ENCODE data around the gene LY86.
"Not testable (repeated sequence)": the region's sequence is repeated elsewhere in the genome, so short reads cannot be mapped to it uniquely, and the experiment has no call there.

The LY86 gene

DNA sequence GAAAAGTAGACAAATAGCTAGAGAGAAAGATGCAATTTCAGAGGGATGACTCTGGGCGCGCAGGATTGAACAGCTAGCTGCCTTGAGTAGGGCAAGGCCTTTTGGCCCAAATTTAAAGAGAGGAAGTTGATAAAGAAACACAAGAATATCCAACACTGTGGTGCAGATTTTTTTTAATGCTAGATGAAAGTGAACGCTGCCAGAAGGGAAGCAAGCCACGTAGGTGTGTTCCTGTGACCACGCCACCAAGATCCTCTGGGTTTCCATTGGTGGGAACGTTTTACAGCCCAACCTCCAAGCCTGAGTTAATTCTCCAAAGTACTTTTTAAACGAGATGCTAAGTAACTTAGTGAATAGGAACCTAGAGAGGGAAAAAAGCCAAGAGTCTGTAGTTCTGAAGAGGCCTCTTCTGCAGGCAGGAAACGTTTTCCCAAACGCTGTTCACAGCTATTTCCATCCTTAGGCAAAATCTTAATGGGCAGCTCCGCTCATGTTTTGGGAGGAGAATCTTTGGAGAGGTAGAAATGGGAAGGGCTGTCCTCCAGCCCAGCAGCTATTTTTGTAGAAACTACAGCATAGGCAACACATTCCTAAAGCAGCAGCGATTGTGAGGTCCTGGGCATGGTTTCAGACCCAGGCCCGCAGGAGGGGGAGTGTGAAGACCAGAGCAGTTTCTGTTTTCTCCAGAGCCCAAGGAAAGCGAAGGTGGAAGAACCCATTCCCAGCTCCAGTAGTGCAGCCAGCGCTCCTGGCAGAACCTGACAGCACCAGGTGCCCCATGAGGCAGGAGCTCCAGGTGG is 8.2 kb downstream of the LY86 start:
- peak in 1 of 2 donors; percentile 47 for DNase-seq

DNA sequence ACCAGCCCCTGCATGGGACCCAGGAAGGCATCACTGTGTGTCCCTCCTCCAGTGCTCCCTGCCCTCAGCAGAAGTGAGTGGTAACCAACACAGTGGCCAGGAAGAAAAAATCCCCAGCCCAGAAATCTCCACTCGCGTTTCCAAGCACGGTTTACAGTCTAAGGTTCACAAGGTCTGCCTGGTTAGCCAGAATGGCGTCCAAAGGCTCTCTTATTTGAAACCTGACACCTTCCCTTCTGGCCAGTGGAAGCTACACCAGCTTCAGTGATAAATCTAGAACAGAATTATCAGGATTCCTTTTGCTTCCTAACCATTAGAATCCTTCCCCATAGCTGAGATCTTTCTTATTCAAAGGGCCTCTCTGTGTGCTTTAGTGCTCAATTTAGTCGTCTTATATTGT is 9.2 kb downstream of the LY86 start:
- no peak for DNase-seq

DNA sequence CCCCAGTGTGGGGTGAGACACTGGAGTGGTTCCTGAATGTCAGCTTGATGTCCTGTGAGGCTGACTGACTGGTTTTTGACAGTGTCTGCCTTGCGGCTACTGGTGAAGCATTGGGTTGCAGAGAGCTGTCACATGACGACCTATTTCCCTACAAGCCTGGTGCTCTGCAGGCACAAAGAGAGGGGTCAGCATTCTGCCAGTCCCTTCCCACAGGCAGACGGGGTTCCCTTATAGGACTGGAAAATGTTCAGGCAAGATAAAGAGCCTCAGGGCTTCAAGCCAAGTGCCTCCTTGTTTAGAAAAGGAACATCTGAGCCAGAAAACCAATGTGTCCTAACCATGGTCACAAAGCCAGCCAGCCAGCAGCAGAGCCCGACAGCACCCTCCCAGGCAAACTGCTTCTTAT is 11.0 kb downstream of the LY86 start:
- DNase-seq, result no peak

DNA sequence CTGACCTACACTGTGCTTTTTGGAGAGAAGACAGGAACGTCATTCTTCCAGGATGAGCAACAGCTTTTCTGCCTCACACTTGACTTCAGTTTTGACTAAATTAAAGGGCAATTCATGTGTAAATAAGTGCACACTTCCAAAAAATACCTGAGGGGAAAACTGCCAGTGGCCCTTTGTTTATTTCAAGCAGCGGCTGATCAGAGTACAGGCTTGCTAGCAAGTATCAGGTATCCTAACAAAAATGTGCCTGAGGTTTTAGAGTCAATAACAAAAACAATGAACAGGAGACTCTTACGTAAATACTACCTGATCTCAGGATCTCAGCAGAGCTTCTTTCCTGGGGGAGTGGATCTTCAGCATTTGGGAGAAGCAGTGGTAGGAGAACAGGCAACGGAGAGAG is 12.4 kb downstream of the LY86 start:
- DNase-seq, result no peak

DNA sequence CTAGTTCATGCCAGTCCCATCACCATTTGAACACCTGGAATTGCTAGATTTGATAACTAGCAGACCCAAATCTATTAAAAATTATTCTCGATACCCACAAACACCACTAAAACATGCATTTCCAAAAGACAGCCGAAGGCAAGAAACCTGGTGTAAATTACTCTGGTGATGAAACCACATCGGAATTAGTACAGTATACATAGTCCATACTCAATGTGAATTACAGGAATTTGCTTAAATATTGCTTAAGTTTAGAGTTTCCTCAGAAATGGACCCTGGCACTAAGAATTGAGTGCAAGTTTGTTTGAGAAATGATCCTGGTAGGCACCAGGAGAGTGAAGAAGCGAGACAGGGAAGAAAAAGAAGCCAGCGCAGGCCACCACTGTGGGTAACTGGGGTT is 13.7 kb downstream of the LY86 start:
- no peak for DNase-seq

DNA sequence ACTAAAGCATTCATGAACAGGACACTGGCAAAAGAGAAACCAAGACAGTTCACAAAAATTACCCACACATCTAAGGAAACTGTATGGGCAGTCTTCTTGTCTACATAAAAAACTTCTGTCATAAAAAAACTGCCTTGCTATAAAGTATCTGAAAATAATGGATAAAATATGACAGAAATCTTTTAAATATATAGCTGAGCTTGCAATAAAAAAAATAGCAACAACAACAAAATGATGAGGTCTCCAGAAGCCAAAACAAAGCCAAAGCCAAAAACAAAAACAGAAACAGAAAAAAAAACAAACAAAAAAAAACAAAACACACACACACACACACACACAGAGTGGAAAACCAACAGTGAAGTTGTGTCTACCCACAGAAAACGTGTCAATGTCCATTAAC is 14.8 kb downstream of the LY86 start:
- DNase-seq, result no peak

DNA sequence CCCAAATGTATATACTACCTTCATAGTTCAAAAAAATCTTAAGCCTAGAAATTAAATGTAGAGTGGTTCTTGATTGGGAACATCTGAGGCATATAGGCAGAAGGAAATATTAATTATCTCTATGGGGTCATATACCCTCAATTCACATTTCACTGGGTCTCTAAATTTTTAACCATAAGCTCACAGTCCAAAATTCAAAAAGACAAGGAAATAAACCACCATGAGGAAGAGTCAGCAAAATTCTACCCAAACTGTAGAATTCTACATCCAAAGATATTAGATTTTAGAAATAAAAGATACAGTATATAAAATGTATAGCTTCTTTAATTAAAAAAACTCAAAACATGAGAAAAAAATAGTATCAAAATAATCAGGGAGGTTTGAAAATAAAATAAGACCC is 15.5 kb downstream of the LY86 start:
- DNase-seq, result no peak

DNA sequence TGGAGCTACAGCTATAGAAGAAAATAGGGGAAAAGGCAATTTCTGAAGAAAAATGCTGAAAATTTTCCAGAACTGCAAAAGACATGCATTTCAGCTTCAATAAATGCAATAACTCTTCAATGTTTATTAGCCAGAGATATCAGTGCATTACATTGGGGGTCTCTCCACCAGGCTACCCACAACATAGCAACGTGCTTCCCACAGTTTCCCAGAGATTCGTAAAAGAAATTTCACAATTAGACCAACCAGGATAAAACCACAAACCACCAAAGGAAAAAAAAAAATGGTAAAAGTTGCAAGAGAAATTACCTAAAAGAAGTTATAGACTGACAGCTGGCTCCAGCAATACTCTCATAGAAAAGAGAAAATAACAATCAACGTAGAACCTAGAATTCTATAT is 16.0 kb downstream of the LY86 start:
- DNase-seq, result no peak

DNA sequence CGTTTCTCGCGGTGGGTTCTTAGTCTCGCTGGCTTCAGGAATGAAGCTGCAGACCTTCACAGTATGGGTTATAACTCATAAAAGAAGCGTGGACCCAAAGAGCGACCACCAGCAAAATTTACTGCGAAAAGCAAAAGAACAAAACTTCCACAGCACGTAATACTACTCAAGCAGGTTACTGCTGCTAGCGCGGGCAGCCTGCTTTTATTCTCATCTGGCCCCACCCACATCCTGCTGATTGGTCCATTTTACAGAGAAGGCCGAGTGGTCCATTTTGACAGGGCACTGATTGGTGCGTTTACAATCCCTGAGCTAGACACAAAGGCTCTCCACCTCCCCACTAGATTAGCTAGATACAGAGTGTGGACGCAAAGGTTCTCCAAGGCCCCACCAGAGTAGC is 17.4 kb downstream of the LY86 start:
- no peak for DNase-seq

DNA sequence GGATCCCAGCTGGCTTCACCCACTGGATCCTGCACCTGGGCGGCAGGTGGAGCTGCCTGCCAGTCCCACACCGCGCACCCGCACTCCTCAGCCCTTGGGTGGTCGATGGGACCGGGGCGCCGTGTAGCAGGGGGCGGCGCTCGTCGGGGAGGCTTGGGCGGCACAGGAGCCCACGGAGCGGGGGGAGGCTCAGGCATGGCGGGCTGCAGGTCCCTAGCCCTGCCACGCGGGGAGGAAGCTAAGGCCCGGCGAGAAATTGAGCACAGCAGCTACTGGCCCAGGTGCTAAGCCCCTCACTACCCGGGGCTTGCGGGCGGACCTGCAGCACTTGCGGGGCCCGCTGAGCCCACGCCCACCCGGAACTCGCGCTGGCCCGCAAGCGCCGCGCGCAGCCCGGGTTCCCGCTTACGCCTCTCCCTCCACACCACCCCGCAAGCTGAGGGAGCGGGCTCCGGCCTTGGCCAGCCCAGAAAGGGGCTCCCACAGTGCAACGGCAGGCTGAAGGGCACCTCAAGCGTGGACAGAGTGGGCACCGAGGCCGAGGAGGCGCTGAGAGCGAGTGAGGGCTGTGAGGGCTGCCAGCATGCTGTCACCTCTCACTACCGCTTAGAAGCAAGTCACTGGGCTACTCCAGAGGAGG is 18.0 kb downstream of the LY86 start:
- not testable (repeated sequence) for DNase-seq

DNA sequence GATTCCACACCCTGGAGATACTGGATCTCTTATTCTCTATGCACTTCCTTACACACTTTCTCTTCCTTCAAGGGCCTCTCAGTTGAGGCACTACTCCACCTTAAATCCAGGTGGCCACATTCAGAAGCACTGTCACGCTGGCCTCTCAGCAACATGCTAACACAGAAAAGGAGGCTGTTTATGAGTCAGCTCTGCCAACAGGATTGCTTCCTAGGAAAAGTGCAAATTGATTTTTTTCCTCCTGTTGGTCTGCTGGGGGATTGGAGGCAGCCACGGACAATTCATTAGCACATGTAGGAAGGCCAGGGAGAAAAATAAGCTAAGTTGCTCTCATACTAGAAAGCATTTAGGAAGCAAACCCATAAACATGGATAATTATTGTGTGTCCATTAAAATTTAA is 20.9 kb downstream of the LY86 start:
- no peak for DNase-seq

DNA sequence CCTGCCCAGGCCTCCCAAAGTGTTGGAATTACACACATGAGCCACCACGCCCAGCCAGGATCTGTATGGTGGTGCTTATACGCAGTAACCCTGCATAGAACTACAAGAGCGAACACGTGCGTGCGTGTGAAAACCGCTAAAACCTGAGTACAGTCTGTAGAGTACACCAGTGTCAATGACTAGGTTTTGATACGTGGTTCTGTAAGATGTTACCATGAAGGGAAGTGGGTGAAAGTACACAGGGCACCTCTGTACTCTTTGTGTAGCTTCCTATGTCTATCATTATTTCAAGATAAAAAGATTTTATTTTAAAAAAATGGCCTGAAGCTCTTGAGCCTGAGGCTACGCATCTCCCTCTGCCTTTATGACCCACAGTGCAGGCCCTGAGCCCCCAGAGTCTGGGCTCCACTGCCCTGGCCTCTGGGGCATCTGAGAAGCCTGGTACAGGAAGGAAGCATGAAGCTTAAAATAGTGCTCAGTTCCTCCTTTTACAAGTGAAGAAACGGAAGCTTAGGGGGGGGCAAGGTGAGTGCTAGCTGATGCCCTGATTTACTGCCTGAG is 21.6 kb downstream of the LY86 start:
- DNase-seq, result peak in 1 of 2 donors; percentile 31

DNA sequence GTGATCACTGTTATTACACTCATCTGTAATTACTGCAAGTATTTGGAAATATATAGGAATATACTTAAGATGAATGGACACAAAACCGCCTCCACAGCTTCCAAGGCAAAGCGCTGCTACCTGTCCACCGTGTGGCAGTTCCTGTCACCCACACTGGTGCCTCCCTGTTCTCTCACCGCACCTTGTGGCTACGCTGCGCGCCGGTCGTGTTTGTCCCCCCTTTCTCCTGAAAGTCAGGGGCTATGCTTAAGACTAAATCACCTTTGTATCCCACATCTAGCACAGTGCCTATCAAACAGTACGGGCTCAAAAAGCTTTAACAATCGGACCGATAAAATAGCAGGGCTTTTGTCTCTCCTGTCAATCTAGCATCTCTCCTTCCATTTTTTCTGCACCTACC is 23.0 kb downstream of the LY86 start:
- no peak for DNase-seq

DNA sequence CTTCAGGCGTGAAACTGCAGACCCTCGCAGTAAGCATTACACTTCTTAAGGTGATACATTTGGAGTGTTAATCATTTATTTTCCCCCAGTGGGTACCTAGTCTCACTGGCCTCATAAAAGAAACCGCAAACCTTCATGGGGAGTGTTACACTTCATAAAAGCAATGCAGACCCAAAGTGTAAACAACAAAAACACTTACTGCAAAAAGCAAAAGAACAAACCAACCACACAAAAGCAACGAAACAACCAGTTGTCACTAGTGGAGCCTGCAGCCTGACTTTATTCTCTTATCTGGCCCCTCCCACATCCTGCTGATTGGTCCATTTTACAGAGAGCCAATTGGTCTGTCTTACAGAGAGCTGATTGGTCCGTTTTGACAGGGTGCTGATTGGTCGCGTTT is 23.8 kb downstream of the LY86 start:
- no peak for DNase-seq

DNA sequence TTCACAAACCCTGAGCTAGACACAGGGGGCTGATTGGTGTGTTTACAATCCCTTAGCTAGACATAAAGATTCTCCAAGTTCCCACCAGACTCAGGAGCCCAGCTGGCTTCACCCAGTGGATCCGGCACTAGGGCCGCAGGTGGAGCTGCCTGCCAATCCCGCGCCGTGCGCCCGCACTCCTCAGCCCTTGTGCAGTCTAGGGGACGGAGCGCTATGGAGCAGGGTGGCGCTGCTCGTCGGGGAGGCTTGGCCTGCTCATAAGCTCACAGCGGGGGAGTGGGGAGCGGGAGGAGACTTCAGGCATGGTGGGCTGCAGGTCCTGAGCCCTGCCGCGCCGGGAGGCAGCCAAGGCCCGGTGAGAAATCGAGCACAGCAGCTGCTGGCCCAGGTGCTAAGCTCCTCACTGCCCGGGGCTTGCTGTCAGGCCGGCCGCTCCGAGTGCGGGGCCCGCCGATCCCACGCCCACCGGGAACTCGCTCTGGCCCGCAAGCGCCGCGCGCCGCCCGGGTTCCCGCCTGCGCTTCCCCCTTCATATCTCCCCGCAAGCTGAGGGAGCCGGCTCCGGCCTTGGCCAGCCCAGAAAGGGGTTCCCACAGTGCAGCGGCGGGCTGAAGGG is 24.7 kb downstream of the LY86 start:
- DNase-seq, result not testable (repeated sequence)

DNA sequence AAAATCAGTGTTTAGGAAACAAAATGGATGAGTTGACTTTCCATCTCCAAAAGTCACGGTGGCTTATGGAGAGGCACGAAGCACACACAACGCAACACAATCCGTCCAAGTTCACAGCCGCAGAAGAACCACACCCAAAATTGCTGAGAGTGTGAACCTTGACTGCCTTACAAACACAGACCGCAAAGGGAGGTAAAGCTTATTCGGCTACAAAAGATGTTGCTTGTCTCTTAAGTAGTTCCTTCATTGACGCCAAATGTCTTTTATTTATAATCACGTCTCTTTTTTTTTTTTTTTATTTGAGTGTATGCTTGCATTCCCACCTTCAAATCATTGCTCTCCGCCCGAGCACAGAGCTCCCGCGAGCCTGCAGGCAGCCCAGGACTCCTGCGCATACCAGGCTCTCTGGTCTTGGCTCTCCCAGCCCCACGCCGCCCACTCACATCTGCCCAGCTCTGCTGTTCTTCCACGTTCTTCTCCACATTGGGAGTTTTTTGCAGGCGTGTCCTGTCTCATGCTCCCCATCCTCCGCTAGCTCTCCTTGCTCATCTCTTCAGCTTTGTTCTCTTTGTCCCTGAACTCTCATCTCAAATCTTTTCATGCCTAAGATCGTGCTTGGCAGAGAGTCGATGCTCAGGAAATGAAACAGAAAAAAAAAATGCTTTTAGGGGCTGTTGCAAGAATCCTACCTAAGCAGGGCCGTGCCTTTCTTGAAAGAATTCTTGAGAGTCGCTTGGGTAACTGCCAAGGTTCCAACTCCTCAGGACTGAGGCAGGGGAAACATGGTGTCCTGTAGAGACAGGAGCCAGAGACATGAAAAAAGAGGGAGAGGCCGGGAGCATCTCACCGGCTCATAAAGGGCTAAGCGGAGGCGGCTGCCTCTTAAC is 25.8 kb downstream of the LY86 start:
- DNase-seq, result no peak

DNA sequence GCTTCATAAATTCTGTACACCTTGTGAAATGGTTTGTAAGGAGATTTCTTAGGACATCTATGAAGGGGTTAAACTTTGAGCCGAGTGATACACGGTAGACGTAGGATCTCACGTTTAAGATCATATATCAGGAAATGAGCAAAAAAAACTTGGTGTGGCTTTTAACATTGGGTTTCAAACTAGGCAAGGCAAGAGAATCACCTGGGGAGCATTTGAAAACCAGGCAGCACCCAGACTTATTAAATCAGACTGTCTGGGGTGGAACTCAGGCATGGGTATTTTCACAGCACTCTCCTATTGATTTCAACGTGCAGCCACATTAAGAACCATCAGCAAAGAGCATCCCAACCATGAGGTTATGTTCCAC is 26.4 kb downstream of the LY86 start:
- DNase-seq, result no peak

DNA sequence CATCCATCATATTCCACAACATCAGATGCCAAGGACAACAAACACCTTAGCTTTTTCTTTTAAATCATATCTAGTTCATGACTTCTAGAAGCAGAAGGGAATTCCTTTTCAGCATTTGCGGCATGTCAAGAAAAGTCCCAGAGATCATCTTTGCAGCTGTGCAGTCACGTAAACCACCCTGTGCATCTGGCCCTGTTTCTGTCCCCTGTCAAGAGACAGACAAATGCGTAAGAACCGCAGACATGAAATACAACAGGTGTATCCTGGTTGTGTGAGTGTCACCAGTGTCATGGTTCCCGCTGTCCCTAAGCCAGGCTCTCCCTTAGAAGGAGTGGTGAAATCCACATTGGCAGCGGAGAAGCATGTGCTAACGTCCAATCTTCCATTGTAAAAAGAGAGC is 28.1 kb downstream of the LY86 start:
- no peak for DNase-seq

DNA sequence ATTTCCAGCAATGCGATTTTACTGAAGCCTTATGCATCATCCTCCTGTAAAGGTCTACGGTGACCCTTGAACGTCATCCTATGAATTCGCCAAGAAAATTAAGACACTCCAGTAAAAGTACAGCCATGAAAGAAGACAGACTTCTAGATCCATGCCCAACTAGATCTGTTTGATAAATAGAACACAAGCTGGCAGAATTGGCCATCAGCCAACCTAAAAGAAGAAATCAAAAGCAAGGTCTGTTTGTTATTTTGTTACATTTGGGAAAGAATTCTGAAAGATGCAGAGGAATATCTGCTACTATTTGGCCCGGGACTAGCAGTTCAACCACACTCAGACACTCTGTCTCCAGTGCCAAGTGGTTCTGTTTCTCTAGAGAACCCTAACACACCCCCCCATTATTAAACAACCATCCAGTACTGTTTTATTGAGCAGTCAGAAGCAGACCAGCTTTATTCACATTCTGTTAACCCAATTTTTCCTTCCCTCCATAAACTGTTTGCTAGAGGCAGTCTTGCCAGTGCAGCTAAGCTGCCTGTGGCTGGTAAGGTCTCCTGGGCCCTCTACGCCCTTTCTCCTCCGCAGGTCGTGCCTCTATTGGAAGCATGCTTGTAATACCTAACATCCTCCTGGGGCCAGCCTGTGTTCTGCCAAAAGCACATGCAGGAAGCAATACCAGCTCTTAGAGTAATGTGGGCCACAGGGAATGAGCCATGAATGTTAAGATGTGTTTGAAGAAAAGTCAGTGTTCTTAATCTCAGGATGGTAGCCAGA is 30.7 kb downstream of the LY86 start:
- DNase-seq, result no peak

DNA sequence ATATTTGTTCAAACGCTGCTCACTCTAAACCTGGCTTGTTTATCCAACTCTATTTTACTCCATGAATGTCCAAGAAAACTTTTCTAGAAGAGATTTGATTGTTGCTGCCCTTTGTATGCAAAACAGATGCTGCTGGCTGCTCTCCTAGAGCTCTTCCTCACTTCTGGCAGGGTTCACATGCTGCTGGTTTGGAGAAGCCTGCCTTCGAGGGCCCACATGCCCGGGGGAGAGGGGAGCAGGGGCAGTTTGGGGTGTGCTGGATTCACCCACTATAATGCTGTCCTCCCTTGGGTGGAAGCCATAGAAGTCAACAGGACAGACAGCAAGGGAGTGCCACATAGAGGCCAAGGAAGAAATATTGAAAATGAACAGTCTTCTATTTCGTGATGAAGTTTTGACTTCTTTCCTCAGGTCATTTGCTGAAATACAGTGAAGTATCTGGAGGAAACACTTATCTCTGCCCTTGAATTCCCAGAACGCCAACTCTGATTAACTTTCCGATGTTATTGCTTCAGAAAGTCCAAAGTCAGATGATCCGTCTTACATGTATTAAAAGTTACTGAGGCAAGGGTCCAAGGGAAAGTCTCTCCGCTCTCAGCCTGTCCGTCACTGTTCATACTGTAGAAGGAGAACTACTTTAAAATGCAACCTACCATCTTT is 32.4 kb downstream of the LY86 start:
- DNase-seq, result no peak

DNA sequence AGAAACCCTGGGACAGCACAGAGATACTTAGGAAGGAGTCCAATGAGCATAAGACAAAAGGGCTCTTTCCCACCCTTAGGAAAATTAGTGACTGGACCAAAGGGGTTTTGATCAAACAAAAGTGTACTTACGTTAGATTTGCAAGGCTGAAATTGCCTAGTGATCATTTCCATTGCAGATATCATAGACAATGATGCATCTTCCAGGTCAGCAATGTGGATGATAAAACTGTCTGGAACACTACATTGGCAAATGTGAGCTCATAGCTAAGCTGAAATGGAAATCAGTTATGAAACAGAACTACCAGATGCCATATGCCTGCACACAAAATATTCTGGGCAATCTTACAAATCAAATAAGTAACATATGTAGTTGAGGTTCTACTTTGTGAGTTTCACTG is 34.0 kb downstream of the LY86 start:
- no peak for DNase-seq

DNA sequence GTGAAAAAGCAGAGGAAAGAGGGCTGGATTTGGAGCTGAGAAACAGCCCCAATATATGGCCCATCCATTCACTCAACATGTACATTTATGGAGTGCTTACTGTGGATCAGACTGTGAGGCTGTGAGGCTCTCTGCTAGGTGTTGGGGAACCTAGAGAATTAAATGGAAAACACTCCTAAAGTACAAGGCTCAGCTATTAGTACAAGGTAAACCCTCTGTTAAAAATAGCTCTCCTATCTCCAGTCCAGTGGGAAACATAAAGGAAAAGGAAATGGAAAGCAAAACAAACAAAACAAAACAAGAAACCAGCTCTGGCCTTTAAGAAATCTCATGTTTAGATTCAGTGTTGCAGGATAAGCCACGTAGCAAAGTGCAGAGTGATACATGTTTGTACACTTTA is 35.0 kb downstream of the LY86 start:
- DNase-seq, result no peak
